AG04450 (cell line): ENCODE measurements around the gene RPUSD1. TPM values are rescaled to one million over a fixed set of nuclear protein-coding genes. Genes with fewer than 3 reads are reported as not detected.
"Not testable (repeated sequence)": the region's sequence is repeated elsewhere in the genome, so short reads cannot be mapped to it uniquely, and the experiment has no call there.

Experiments
- CTCF ChIA-PET: fragments of 300-600, 350-600 bp; formaldehyde crosslinking; extraction: SDS; loops from one replicate; lab custom pipeline; 2022; ENCODE audit warnings: antibody characterized with exemption, inconsistent platforms; lab: Charles Lee
- POLR2A ChIA-PET: fragments of 350-600 bp; formaldehyde crosslinking; extraction: SDS; loops from one replicate; lab custom pipeline; 2021; ENCODE audit warnings: antibody characterized with exemption, inconsistent platforms; lab: Yijun Ruan, JAX
- DNase-seq: peaks from one replicate; pipeline ENCODE4 v3.0.0-alpha.2; 2011; ENCODE audit warnings: low read depth, low spot score
- H3K27ac ChIP-seq: one replicate; pipeline ENCODE4 v1.5.1; 2012; ENCODE audit warnings: low read depth, low read length, control low read depth
- H3K27me3 ChIP-seq: one replicate; pipeline ENCODE4 v1.6.0; 2012; ENCODE audit warnings: low read length; ENCODE audit not compliant: control insufficient read depth, insufficient read depth
- H3K4me3 ChIP-seq: 2 replicates; pipeline ENCODE4 v1.5.1; 2011; ENCODE audit warnings: mild to moderate bottlenecking, low read depth, low read length, control low read depth
- H3K9me3 ChIP-seq: 2 replicates; pipeline ENCODE4 v1.5.1; 2012; ENCODE audit warnings: low read length; ENCODE audit not compliant: control insufficient read depth, insufficient read depth
- polyA plus RNA-seq: library from polyadenylated mRNA; depleted of rRNA; stranded (reverse); fragments of >200 nt; gene quantifications from 2 replicates; pipeline ENCODE4 v1.2.3, GENCODE V29; 2011
- TF ChIP-seq, protein P1 (sequence below): IDR thresholded peaks from 2 replicates; pipeline ENCODE4 v1.5.1; 2011; ENCODE audit warnings: low read depth, low read length, control low read depth, inconsistent platforms

Gene RPUSD1
- polyA plus RNA-seq, 1 experiment, result 9.2 TPM

GRCh38 chr16:776824-777223 is 11.4 kb downstream of the RPUSD1 start:
- Histone ChIP-seq H3K27ac (no peak overlapping the region), H3K4me3 (no peak overlapping the region), H3K27me3 (no peaks in the 10 kb centered on the region), H3K9me3 (no peaks in the 10 kb centered on the region; the same call in 1 of the 2 replicates)
- POLR2A ChIA-PET, result no interaction called here
- CTCF ChIA-PET, result no interaction called here
- DNase-seq, result no peak
- TF ChIP-seq, protein P1, sequence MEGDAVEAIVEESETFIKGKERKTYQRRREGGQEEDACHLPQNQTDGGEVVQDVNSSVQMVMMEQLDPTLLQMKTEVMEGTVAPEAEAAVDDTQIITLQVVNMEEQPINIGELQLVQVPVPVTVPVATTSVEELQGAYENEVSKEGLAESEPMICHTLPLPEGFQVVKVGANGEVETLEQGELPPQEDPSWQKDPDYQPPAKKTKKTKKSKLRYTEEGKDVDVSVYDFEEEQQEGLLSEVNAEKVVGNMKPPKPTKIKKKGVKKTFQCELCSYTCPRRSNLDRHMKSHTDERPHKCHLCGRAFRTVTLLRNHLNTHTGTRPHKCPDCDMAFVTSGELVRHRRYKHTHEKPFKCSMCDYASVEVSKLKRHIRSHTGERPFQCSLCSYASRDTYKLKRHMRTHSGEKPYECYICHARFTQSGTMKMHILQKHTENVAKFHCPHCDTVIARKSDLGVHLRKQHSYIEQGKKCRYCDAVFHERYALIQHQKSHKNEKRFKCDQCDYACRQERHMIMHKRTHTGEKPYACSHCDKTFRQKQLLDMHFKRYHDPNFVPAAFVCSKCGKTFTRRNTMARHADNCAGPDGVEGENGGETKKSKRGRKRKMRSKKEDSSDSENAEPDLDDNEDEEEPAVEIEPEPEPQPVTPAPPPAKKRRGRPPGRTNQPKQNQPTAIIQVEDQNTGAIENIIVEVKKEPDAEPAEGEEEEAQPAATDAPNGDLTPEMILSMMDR, result no peak

DNA sequence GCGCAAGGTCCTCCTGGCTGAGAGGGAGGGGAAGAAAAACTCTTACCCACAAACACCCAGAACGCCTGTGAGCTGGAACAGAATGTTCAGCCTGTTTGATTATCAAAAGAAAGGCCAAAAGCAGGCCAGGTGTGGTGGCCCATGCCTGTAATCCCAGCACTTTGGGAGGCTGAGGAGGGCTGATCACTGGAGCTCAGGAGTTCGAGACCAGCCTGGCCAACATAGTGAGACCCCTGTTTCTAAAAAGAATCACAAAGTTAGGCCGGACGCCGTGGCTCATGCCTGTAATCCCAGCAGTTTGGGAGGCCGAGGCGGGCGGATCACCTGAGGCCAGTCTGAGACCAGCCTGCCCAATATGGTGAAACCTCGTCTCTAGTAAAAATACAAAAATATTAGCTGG is 11.9 kb downstream of the RPUSD1 start:
- POLR2A ChIA-PET, DNase-seq, H3K4me3 ChIP-seq, H3K27ac ChIP-seq, CTCF ChIA-PET, H3K9me3 ChIP-seq, H3K27me3 ChIP-seq: not testable (repeated sequence)

DNA sequence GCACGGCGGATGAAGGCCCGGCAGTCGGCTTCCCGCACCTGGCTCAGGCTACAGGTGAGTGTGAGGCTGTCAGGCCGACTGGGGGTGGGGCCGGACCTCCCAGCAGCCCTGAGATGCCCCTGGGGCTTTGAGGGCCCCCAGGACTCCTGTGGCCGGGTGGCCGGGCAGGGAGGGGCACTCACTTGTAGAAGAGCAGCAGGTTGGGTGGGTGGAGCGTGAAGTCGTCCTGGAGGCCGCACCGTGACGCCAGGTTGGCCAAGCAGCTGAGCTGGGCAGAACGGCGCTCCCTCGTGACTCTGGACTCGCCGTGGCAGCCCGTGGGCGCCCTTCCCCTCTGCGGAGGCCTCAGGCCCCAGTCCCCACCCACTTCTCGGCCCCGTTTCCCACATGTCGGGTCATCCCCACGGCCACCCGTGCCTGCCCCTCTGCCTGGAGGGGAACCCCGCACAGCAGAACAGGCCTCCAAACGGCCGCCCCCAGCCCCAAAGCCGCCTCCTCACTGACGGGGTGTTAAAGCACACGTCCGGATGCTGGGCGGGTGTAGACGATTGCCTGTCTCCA is 12.9 kb downstream of the RPUSD1 start:
- CTCF ChIA-PET, result no interaction called here
- H3K9me3 ChIP-seq, result no peaks in the 10 kb centered on the region; the same call in 1 of the 2 replicates
- TF ChIP-seq, protein P1, result no peak
- no peaks in the 10 kb centered on the region for H3K27me3 ChIP-seq
- no peak for DNase-seq
- H3K4me3 ChIP-seq, result no peak overlapping the region
- no peak overlapping the region for H3K27ac ChIP-seq
- POLR2A ChIA-PET, result no interaction called here

DNA sequence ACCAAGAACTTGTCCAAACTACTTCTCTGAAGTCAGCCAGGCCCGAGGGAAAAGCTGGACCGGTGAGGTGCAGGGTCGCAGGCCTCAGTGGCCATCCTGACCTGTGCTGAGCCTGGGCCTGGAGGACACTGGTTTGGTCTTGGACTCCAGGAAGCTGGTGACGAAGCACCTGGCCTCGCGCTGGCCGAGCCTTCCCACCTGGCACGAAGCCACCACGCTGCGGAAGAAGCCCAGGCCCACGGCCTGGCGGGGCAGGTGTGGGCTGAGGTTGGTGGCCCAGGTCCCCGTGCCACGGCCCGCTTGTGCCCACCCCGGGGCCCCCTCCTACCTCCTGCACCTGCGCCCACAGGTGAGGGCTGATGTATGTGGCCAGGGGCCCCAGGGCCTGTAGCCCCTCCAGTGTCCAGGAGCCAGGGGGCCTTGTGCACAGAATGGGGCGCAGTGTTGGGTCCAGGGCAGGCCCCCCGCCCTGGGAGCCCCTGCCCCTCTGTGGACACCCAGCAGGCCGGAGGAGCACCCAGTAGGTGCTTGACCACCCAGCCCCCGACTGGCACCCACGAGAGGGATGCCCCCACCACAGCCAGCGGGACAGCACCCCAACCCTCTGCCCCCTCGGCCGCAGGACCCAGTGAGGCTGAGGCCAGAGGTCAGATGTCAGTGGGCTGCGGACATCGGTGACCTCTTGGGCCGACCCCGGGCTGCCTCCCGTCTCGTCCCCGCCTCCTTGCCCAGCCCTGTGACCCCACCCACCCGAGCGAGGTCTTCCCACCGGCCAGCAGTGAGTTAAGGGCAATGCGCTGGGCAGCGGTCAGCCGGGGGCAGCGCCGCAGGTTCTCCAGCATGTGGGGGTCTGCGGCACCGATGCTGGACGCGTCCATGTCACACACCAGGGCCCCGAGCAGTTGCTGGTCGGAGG is 13.8 kb downstream of the RPUSD1 start:
- Histone ChIP-seq H3K27me3 (no peaks in the 10 kb centered on the region), H3K4me3 (no peak overlapping the region), H3K9me3 (no peaks in the 10 kb centered on the region; the same call in 1 of the 2 replicates), H3K27ac (no peak overlapping the region)
- DNase-seq, result no peak
- CTCF ChIA-PET, result no interaction called here
- POLR2A ChIA-PET, result no interaction called here
- TF ChIP-seq, protein P1, result no peak

GRCh38 chr16:772959-773358 is 15.2 kb downstream of the RPUSD1 start:
- TF ChIP-seq, protein P1, result no peak
- CTCF ChIA-PET, result interaction anchor here (0.6 kb wide), 1 partner anchor 10 kb away, joined by 3 read pairs; no protein-coding TSS in a partner anchor
- H3K4me3 ChIP-seq, result no peak overlapping the region
- H3K27me3 ChIP-seq, result no peaks in the 10 kb centered on the region
- no peak overlapping the region for H3K27ac ChIP-seq
- DNase-seq, result no peak
- POLR2A ChIA-PET, result interaction anchor here (0.6 to 0.7 kb wide), 2 partner anchors 99 to 524 kb away, joined by 4 to 5 read pairs; no protein-coding TSS in a partner anchor
- no peaks in the 10 kb centered on the region; the same call in 1 of the 2 replicates for H3K9me3 ChIP-seq
